Urothelium cell line (cell line): ENCODE results near the gene TMEM132A.

Experiments
- DNase-seq: peaks from one replicate; pipeline ENCODE4 v3.0.0; 2011; ENCODE audit warnings: low spot score, mixed read lengths
- FAIRE-seq: peaks from 2 replicates; lab custom pipeline; 2011; peaks lifted over from hg19 to GRCh38; lab: Jason Lieb, UNC

The TMEM132A gene

GRCh38 chr11:60935676-60936442 lies 11.6 kb downstream of the TMEM132A start:
- FAIRE-seq: no peak

GRCh38 chr11:60936467-60937143 lies 12.3 kb downstream of the TMEM132A start:
- no peak for DNase-seq
- FAIRE-seq: no peak

More at GRCh38 chr11:60935676-60936442, 11.6 kb downstream of the TMEM132A start:
- DNase-seq: no peak

GRCh38 chr11:60937144-60937527 lies 12.9 kb downstream of the TMEM132A start:
- DNase-seq (no peak), FAIRE-seq (no peak)

DNA sequence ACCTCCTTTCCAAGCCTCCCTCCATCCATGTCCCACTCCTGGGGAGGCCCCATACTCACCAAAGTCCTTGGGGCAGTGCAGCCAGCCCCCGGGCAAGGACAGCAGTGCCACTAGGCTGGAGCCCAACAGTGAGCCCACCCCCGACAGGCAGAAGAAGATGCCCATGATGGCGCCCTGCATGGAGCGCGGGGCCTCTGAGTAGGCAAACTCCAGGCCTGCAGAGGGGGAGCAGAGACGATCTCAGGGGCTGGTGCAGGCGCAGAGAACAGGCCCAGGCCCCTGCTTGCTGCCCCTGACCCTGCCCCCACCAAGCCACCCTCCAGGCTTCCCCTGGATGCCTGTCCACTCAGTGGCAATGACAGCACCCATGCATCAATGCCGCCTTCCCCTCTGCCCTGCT lies 13.6 kb downstream of the TMEM132A start:
- no peak for FAIRE-seq

DNA sequence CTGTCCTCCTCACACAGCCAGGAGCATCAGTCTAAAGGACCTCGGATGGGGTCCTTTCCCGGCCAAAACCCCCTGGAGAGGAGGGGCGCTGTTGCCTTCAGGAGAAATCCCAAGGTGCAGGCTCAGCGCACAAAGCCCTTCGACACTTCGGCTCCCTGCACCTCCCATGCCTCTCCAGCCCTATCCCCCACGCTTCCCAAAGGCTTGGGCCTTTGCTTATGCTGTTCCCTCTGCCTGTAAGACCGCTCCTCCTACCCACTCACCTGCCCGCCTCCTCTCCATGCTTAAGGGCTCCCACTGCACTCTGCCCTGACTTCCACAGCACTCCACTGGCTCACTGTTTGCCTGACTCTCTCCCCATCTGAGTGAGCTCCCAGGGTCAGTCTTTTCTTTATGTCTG lies 14.2 kb downstream of the TMEM132A start:
- DNase-seq: no peak
- FAIRE-seq: no peak

More for the DNA sequence above, 13.6 kb downstream of the TMEM132A start:
- no peak for DNase-seq

GRCh38 chr11:60939301-60939700 lies 15.0 kb downstream of the TMEM132A start:
- DNase-seq (no peak), FAIRE-seq (no peak)

DNA sequence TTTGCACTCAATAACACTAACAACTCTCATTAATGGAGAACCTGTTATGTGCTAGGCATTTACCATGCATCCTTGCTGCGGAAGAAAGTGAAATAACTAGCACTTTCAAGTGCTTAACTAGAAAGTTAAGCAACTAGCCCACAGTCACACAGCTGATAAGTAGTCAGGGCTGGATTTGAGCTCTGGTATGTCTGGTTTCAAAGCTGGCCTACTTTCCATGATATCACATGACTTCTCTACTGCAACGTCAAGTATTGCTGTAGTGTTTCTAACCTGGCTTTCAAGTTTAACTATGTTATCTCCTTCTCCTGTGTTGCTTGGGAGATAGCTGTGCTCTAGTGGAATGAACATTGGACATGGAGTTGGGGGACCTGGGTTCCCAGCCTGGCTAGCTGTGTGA lies 15.6 kb downstream of the TMEM132A start:
- FAIRE-seq: no peak
- DNase-seq: no peak

DNA sequence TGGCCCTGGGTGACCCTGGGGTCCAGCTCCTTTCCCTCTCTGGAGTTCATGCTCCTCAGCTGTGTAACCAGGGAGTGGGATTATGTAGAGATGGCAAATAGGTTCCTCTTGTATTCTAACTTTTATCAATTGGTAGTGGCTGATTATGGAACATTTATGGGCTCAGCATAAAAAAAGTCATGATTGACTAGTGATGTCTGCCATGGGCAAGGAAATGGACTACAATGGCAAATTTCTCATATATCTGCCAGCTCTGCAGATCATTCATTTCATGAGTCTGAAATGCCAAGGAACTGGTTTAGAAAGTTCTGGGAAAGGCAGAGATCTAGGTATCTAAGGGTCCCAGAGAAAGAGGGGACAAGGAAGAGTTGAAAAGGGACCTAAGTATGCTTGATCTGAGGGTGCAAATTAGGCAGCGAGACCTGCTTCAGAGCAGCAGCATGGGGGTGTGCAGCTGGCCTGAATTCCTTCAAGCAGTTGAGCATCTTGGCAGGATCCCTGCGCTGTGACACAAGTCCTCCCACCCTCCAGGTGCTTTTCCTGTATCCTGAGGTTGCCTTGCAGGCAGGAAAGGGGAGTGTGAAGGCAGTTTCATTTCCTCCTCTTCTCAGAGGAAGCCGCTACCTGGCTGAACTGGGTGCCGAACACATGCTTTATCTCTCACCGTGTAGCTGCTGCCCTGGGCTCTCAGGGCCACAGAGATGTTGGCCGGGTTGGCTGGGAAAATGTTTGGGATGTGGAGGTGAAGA lies 17.3 kb downstream of the TMEM132A start:
- DNase-seq (no peak), FAIRE-seq (no peak)

DNA sequence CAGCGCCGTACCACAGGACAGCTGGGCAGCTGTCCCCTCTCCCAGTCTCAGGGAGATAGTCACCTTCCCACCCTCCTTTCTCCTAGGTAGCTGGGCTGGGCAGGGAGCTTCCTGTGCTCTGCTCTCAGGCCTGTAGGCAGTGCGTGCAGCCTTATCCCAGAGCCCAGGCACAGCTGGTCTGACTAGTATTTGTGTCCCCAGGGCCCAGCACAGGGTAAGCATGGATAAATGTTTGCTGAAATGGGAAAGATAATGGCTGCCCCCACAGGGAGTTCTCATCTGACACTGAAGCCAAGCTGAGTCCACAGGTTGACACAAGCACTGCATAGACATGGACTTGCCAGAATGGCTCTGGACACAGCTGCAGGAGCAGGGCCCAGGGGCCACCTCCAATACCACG lies 18.0 kb downstream of the TMEM132A start:
- no peak for DNase-seq

DNA sequence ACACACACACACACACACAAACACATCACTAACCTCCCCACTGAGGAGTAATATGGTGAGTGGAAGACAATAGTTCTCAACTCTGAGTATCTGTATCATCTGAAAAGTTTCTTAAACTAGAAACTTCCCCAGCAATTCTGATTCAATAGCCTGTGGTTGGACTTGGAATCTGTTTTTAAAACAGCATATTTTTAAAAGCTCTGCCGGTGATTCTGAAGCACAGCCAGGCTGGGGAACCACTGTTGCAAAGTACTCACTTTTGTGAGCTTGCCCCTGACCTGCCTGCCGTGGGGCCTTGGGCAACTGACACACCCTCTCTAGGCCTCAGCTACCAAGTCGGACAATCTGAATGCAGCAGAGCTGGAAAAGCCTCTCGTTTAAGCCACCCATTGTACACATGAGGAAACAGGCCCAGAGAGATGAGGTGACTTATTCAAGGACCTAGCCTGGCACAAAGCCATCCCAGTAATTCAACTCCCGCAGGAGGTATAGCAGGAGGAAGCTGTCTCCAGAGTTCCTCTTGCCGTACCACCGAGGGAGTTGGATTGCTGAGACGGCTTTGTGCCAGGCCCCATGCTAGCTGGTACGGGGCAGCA lies 18.8 kb downstream of the TMEM132A start:
- DNase-seq (no peak), FAIRE-seq (no peak)

More for the DNA sequence above, 18.0 kb downstream of the TMEM132A start:
- no peak for FAIRE-seq

DNA sequence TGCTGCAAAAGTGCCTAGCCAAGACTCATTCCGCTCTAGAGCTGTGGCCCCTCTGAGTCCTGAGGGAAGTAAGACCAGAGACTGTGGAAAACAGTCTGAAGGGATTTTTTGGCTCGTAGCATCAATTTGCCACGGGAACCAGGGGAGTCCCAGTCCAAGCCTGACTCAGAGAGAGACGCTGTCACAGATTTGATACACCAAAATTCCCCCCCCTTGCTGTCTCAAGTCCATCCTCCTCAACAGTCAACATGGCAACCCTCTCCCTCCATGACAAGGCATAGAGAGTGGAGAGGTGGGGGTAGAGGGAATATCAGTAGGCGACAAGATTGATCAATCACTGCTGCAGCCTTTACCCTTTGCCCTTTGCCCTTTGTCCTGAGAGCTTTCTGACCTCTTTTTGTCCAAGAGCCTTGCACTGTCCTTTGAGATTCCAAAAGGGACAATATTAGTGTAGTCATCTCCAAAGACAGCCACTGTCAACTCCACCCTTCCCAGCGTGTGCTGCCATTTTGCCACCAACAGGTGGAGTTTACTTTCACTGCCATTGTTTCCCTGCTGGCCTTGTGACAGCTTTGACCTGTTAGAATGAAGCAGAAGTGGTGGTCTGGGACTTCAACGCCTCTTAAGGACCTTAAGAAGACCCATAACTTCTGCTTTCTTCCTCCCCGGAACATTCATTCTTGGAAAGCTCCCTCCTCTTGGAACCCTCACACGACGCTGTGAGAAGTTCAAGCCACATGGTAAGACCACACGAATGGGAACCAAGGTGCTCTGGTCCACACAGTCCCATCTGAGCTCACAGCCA lies 20.4 kb downstream of the TMEM132A start:
- DNase-seq (no peak), FAIRE-seq (no peak)

GRCh38 chr11:60945295-60945667 lies 21.0 kb downstream of the TMEM132A start:
- no peak for FAIRE-seq
- DNase-seq: no peak

- FAIRE-seq (no peak), DNase-seq (no peak)
Observed at GRCh38 chr11:60946601-60947264, 22.5 kb downstream of the TMEM132A start.

DNA sequence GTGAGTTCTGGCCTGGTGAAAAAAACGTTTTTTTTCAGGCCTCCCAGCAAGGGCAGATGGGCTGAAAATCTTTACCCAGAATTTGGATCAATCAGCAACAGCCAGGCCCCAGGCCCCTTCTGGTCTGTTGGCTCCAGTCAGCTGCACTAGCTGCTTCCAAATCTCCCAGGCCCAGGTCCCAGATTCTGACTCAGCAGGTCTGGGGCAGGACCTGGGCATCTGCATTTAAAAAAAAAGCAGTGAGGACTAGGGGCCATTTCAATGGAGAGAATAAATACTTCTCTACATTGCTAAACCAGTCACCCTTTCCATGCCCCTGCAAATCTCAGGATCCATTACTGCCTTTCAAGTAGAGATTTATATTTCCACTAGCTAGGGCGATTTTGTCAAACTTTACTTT lies 23.4 kb downstream of the TMEM132A start:
- FAIRE-seq: no peak
- no peak for DNase-seq

- DNase-seq (no peak), FAIRE-seq (no peak)
Observed at GRCh38 chr11:60948250-60948649, 24.0 kb downstream of the TMEM132A start.

DNA sequence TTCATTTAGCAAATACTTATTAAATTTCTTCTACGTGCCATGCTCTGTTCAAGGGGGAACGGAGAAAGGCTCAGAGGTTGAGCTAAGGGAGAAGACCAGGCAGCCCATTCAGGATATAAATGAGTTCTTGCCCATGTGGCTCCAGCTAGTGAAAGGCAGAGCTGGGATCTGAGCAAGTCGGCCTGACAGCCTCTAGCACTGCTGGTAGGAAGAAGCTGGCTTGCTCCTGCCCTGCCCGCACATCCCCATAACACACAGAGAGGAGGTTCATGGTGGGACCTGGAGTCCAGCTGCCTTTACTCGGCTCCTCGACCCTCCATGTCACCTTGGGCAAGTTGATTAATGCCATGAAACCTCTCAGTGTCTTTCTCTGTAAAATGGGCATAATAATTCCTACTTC lies 25.8 kb downstream of the TMEM132A start:
- no peak for FAIRE-seq

DNA sequence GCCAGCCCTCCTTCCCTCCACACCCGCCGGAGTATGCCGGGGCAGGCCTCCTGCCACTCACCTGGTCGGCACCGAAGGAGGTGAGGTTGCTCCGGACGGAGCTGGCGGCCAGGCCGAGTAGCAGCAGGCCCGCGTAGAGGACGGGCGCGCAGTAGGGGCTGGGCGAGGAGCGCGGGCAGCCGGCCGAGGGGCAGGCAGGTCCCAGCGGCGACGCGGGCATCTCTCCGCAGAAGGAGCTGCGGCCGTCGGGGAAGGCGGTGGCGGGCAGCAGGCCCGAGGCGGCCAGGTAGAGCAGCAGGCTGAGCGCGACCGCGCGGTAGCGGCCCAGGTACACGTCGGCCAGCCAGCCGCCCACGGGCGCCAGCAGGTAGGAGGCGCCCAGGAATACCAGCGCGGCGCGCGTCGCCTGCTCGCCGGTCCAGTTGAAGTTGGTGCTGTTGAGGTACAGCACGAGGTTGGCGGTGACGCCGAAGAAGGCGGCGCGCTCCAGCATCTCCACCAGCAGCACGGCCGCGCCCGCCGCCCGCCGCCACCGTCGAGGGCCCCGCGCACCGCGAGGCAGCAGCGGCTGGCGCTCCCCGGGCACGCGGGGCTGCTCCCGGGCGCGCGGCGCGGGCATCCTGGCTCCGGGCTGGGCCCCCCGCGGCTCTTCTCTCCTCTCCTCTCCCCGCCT lies 26.8 kb downstream of the TMEM132A start:
- DNase-seq: no peak
- FAIRE-seq: no peak

More for the DNA sequence above, 25.8 kb downstream of the TMEM132A start:
- no peak for DNase-seq

DNA sequence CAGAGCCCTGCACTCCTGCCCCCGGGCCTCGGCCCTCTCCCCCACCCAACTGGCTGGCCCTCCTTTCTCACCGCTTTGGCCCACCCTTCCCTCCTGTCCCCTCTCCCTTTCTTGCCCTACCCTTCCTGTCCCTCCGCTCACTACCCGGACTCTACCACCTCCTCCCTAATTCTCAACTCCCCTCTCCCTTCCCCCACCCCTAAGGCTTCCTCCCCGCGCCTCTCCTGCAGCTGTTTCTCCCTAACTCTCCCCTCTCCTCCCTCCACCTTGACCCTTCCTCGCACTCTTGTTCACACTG lies 27.3 kb downstream of the TMEM132A start:
- FAIRE-seq (no peak), DNase-seq (no peak)

GRCh38 chr11:60951904-60952741 lies 27.9 kb downstream of the TMEM132A start, which contains the start of gene SLC15A3:
TSS of gene SLC15A3 (minus strand) at chr11:60952176. CDS start at chr11:60951551, 625 bp downstream.
- DNase-seq (peak; percentile 37), FAIRE-seq (no peak)
